Keratinocyte (primary cell): ENCODE data around the gene ITPKB. TPM values are rescaled to one million over a fixed set of nuclear protein-coding genes. Genes with fewer than 3 reads are reported as not detected.

Experiments used
- DNase-seq: peaks from one replicate; pipeline ENCODE4 v3.0.0-alpha.2; 2011; ENCODE audit warnings: low read depth, missing footprints, low spot score
- FAIRE-seq: peaks from 2 replicates; lab custom pipeline; 2011; peaks lifted over from hg19 to GRCh38; lab: Jason Lieb, UNC
- H2AFZ ChIP-seq: 2 replicates; pipeline ENCODE4 v1.6.0; 2012; ENCODE audit warnings: low read length, control low read depth, inconsistent platforms; ENCODE audit not compliant: control insufficient read depth
- H3K27ac ChIP-seq: 2 replicates; pipeline ENCODE4 v1.5.1; 2011; ENCODE audit warnings: low read length; ENCODE audit not compliant: control insufficient read depth, insufficient read depth
- H3K27me3 ChIP-seq: 3 replicates; pipeline ENCODE4 v1.6.0; 2011; ENCODE audit warnings: low read length; ENCODE audit not compliant: control insufficient read depth, insufficient read depth; ENCODE audit errors: extremely low read depth
- H3K36me3 ChIP-seq, 2 experiments: 2 replicates in 1 of 2; 3 replicates in 1 of 2; pipeline ENCODE4 v1.5.1; 2011; ENCODE audit warnings: low read length in 2 of 2, mild to moderate bottlenecking in 1 of 2; ENCODE audit not compliant: control insufficient read depth in 2 of 2, insufficient read depth in 2 of 2; ENCODE audit errors: extremely low read depth in 1 of 2
- H3K4me1 ChIP-seq: 3 replicates; pipeline ENCODE4 v1.5.1; 2011; ENCODE audit warnings: low read length; ENCODE audit not compliant: control insufficient read depth, insufficient read depth; ENCODE audit errors: extremely low read depth
- H3K4me2 ChIP-seq: 3 replicates; pipeline ENCODE4 v1.6.0; 2011; ENCODE audit warnings: low read depth, low read length; ENCODE audit not compliant: control insufficient read depth, insufficient read depth; ENCODE audit errors: extremely low read depth
- H3K4me3 ChIP-seq, 3 experiments: fragments of 200-600 bp in 1 of 3; sonication (generic) in 1 of 3; 2 replicates in 2 of 3; 3 replicates in 1 of 3; pipeline ENCODE4 v1.5.1; 2011 to 2016; ENCODE audit warnings: low read length in 3 of 3, mild to moderate bottlenecking in 3 of 3, control low read depth in 2 of 3, inconsistent platforms in 1 of 3, low read depth in 1 of 3, mixed read lengths in 1 of 3, mixed run types in 1 of 3, moderate library complexity in 1 of 3; ENCODE audit not compliant: control insufficient read depth in 2 of 3, insufficient read depth in 2 of 3; ENCODE audit errors: extremely low read depth in 1 of 3
- H3K79me2 ChIP-seq: 2 replicates; pipeline ENCODE4 v1.6.0; 2012; ENCODE audit warnings: low read length; ENCODE audit not compliant: control insufficient read depth, insufficient read depth
- H3K9ac ChIP-seq: 3 replicates; pipeline ENCODE4 v1.6.0; 2011; ENCODE audit warnings: low read length; ENCODE audit not compliant: control insufficient read depth, insufficient read depth; ENCODE audit errors: extremely low read depth
- H3K9me1 ChIP-seq: 3 replicates; pipeline ENCODE4 v1.6.0; 2011; ENCODE audit warnings: low read length; ENCODE audit not compliant: control insufficient read depth, insufficient read depth; ENCODE audit errors: extremely low read depth
- H3K9me3 ChIP-seq: 2 replicates; pipeline ENCODE4 v1.5.1; 2012; ENCODE audit warnings: low read depth, low read length; ENCODE audit not compliant: control insufficient read depth
- H4K20me1 ChIP-seq: 3 replicates; pipeline ENCODE4 v1.6.0; 2011; ENCODE audit warnings: low read length; ENCODE audit not compliant: control insufficient read depth, insufficient read depth; ENCODE audit errors: extremely low read depth
- EZH2 ChIP-seq: IDR thresholded peaks from one replicate; pipeline ENCODE4 v1.6.1; 2012; ENCODE audit warnings: inconsistent platforms, mild to moderate bottlenecking, low read length, moderate library complexity
- dilution Hi-C: fragments of 300-500 bp; cut with MboI; formaldehyde crosslinking; loops from one replicate; pipeline ENCODE4 v1.7.0; 2020; ENCODE audit warnings: low sequenced_read_pairs; ENCODE audit not compliant: extremely low pct_ligation_motif_present
- polyA plus RNA-seq, 5 experiments: library from polyadenylated mRNA; depleted of rRNA in 3 of 5; stranded (reverse) in 3 of 5; stranded (forward) in 1 of 5; unstranded in 1 of 5; fragments of >200 nt; gene quantifications; 1 replicate in 1 of 5; 2 replicates in 3 of 5; 3 replicates in 1 of 5; pipeline versions ENCODE4 v1.2.1 to v1.2.3, GENCODE V29; 2011 to 2012; ENCODE audit warnings: missing spikeins in 2 of 5, low read depth in 1 of 5, low replicate concordance in 1 of 5
- small RNA-seq, 3 experiments: library from RNA; depleted of rRNA; stranded (forward); fragments of <200 nt; gene quantifications; one replicate each; pipeline ENCODE3, GENCODE V24; 2012; ENCODE audit warnings: low read depth in 3 of 3, low replicate concordance in 1 of 3; ENCODE audit not compliant: insufficient read length in 3 of 3
- TF ChIP-seq, protein P1 (sequence below), 3 experiments: IDR thresholded peaks in 1 of 3; conservative IDR thresholded peaks in 1 of 3; optimal IDR thresholded peaks in 1 of 3; 2 replicates in 2 of 3; 3 replicates in 1 of 3; pipeline versions ENCODE3 to v1.5.1; 2011; ENCODE audit warnings: low read length in 3 of 3, mild to moderate bottlenecking in 3 of 3, moderate library complexity in 2 of 3, control low read depth in 1 of 3, inconsistent platforms in 1 of 3; ENCODE audit not compliant: insufficient read depth in 2 of 3; ENCODE audit errors: extremely low read depth in 1 of 3

The ITPKB gene
- polyA plus RNA-seq, 1 donor (not counting 4 experiments of a cell fraction or from before 2014, with no cell fraction given) = 3.2 TPM

DNA sequence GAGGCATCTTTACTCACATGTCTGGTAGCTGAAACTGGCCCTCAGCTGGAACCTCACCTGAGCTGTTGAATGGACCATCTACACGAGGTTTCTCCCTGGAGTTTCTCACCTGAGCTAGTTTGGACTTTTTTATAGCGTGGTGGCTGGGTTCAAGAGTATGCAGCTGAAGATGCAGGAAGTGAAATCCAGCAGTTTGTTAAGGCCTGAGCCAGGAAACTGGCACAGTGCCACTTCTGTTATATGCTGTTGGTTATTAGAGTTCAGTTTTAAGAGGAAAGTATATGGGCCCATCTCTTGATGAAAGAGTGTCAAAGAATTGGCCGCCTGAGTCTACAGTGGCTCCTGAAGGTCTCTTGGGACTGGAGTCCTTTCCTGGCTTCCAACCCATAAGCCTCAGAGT is 154.9 kb downstream of the ITPKB start:
- H2AFZ ChIP-seq = no peak overlapping the region
- no peaks in the 10 kb centered on the region for H3K79me2 ChIP-seq
- dilution Hi-C loops = no loop called here
- H3K27ac ChIP-seq = no peak overlapping the region
- no peaks in the 10 kb centered on the region for H3K4me1 ChIP-seq
- no peak for TF ChIP-seq EZH2
- no peaks in the 10 kb centered on the region for H3K9me1 ChIP-seq
- H4K20me1 ChIP-seq = no peaks in the 10 kb centered on the region
- no peaks in the 10 kb centered on the region for H3K36me3 ChIP-seq
- H3K9ac ChIP-seq = no peak overlapping the region
- no peaks in the 10 kb centered on the region for H3K9me3 ChIP-seq
- DNase-seq (no peak), FAIRE-seq (no peak)
- H3K4me3 ChIP-seq = no peak overlapping the region
- no peak overlapping the region for H3K4me2 ChIP-seq
- peaks cover 7% of the 10 kb centered on the region for H3K27me3 ChIP-seq

DNA sequence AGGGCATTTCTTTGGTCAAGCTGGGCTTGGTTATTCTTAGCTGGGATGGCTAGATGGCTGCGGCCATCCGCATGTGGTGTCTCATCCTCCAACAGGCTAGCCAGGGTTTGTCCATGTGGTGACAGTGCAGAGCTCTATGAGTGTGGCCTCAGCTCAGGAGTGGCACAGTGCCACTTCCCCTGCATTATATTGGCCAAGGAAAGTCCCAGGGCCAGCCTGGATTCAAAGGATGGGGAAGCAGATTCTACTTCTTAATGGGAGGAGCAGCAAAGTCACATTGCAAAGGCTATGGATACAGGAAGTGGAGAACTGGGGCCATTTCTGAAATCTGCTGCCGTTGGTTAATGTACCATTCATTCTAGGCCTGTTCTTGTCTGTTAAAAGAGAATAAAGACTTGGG is 156.1 kb downstream of the ITPKB start:
- H3K27me3 ChIP-seq = peaks cover 6% of the 10 kb centered on the region
- no peak overlapping the region for H3K4me3 ChIP-seq
- H3K9me3 ChIP-seq = no peaks in the 10 kb centered on the region
- H3K9me1 ChIP-seq = no peaks in the 10 kb centered on the region
- H3K9ac ChIP-seq = no peak overlapping the region
- no peaks in the 10 kb centered on the region for H3K79me2 ChIP-seq
- H2AFZ ChIP-seq = no peak overlapping the region
- no peak overlapping the region for H3K27ac ChIP-seq
- H3K36me3 ChIP-seq = no peaks in the 10 kb centered on the region
- no peak for TF ChIP-seq EZH2
- TF ChIP-seq, protein P1, sequence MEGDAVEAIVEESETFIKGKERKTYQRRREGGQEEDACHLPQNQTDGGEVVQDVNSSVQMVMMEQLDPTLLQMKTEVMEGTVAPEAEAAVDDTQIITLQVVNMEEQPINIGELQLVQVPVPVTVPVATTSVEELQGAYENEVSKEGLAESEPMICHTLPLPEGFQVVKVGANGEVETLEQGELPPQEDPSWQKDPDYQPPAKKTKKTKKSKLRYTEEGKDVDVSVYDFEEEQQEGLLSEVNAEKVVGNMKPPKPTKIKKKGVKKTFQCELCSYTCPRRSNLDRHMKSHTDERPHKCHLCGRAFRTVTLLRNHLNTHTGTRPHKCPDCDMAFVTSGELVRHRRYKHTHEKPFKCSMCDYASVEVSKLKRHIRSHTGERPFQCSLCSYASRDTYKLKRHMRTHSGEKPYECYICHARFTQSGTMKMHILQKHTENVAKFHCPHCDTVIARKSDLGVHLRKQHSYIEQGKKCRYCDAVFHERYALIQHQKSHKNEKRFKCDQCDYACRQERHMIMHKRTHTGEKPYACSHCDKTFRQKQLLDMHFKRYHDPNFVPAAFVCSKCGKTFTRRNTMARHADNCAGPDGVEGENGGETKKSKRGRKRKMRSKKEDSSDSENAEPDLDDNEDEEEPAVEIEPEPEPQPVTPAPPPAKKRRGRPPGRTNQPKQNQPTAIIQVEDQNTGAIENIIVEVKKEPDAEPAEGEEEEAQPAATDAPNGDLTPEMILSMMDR (optimal IDR thresholded peaks at IDR 0.05 in 1 of 3, IDR thresholded peaks at IDR 0.05 in 1 of 3, conservative IDR thresholded peaks at IDR 0.05 in 1 of 3; ENCODE audit: extremely low read depth in 1 of 3, insufficient read depth in 2 of 3, low read length in 3 of 3) = no peak
- H4K20me1 ChIP-seq = no peaks in the 10 kb centered on the region
- H3K4me1 ChIP-seq = no peaks in the 10 kb centered on the region
- no peak for DNase-seq
- dilution Hi-C loops = no loop called here
- H3K4me2 ChIP-seq = no peak overlapping the region
- no peak for FAIRE-seq

Small RNA genes lying within 50 kb of the gene (small RNA-seq; reads per million reads assigned to genes)
- gene RPS27P5 = 0 reads per million in 3 experiments

Other genes starting within 250 kb of the ITPKB start
- 0.01 TPM in 1 of 3 replicates, not detected in the others for gene STUM, start 190.5 kb downstream of the ITPKB start, polyA plus RNA-seq
- gene PSEN2, start 131.3 kb upstream of the ITPKB start, polyA plus RNA-seq = 9.5 to 13.9 TPM (median 11.5 TPM) in 3 replicates
- gene COQ8A, start 201.0 kb upstream of the ITPKB start, polyA plus RNA-seq = 2.6 to 3.8 TPM (median 2.9 TPM) in 3 replicates